IMR-90 (cell line): ENCODE measurements around the gene GAGE12J. TPM values are rescaled to one million over a fixed set of nuclear protein-coding genes. Genes with fewer than 3 reads are reported as not detected.

Source experiments
- ATAC-seq: fragments of 200-7000 bp; cut with Tn5 transposase; 2 replicates; pipeline ENCODE4 v1.9.1; 2020; ENCODE audit warnings: low read depth, mild to moderate bottlenecking, moderate library complexity
- BruUV-seq: library from RNA; stranded (reverse); fragments of 400-500 nt; replicated peaks from 2 replicates; lab custom pipeline; 2021; lab: Mats Ljungman, UMichigan
- CTCF ChIA-PET: fragments of 300-600 bp; formaldehyde crosslinking; extraction: SDS; loops from one replicate; lab custom pipeline; 2021; ENCODE audit warnings: antibody characterized with exemption; lab: Yijun Ruan, JAX
- POLR2A ChIA-PET: fragments of 300-600 bp; sonication (Branson Sonifier 250); formaldehyde crosslinking; loops from one replicate; lab custom pipeline; 2022; ENCODE audit warnings: antibody characterized with exemption; ENCODE audit not compliant: unreplicated experiment; lab: Charles Lee
- DNase-seq: peaks from one replicate; pipeline ENCODE4 v3.0.0; 2013
- H2AFZ ChIP-seq: replicated peaks from 2 replicates; pipeline ENCODE3; 2013; ENCODE audit warnings: low read length, mild to moderate bottlenecking; ENCODE audit not compliant: poor library complexity
- H2AK5ac ChIP-seq: 2 replicates; pipeline ENCODE4 v1.6.1; 2013; ENCODE audit warnings: low read depth, low read length, inconsistent platforms
- H2AK9ac ChIP-seq: replicated peaks from 2 replicates; pipeline ENCODE3; 2013; ENCODE audit warnings: mild to moderate bottlenecking, low read depth, low read length, moderate library complexity; ENCODE audit not compliant: poor library complexity
- H2BK120ac ChIP-seq: 2 replicates; pipeline ENCODE4 v1.6.1; 2013; ENCODE audit warnings: low read depth, low read length, inconsistent platforms
- H2BK15ac ChIP-seq: 3 replicates; pipeline ENCODE4 v1.6.1; 2013; ENCODE audit warnings: low read depth, low read length, inconsistent platforms
- H2BK20ac ChIP-seq: 2 replicates; pipeline ENCODE4 v1.6.1; 2013; ENCODE audit warnings: low read depth, mild to moderate bottlenecking, inconsistent platforms, low read length, moderate library complexity
- H2BK5ac ChIP-seq: 2 replicates; pipeline ENCODE4 v1.6.1; 2013; ENCODE audit warnings: mild to moderate bottlenecking, low read depth, low read length, inconsistent platforms; ENCODE audit not compliant: poor library complexity, severe bottlenecking
- H3K14ac ChIP-seq: replicated peaks from 2 replicates; pipeline ENCODE4 v1.6.1; 2013; ENCODE audit warnings: low read depth, low read length, inconsistent platforms
- H3K18ac ChIP-seq: 2 replicates; pipeline ENCODE4 v1.6.1; 2013; ENCODE audit warnings: low read depth, low read length, control low read depth
- H3K23ac ChIP-seq: 2 replicates; pipeline ENCODE4 v1.6.1; 2013; ENCODE audit warnings: low read depth, low read length, inconsistent platforms
- H3K27ac ChIP-seq: 2 replicates; pipeline ENCODE4 v1.5.1; 2013; ENCODE audit warnings: mild to moderate bottlenecking, control low read depth, low read length; ENCODE audit not compliant: insufficient read depth
- H3K27me3 ChIP-seq: 2 replicates; pipeline ENCODE4 v1.6.1; 2013; ENCODE audit warnings: low read length; ENCODE audit not compliant: control insufficient read depth, insufficient read depth
- H3K36me3 ChIP-seq: 2 replicates; pipeline ENCODE4 v1.6.1; 2013; ENCODE audit warnings: low read length, mixed read lengths; ENCODE audit not compliant: control insufficient read depth, insufficient read depth
- H3K4ac ChIP-seq: 2 replicates; pipeline ENCODE4 v1.6.1; 2013; ENCODE audit warnings: low read depth, low read length, inconsistent platforms
- H3K4me1 ChIP-seq: 2 replicates; pipeline ENCODE4 v1.6.1; 2013; ENCODE audit warnings: low read length, mixed read lengths; ENCODE audit not compliant: control insufficient read depth, insufficient read depth
- H3K4me2 ChIP-seq: 2 replicates; pipeline ENCODE4 v1.6.1; 2013; ENCODE audit warnings: low read depth, mild to moderate bottlenecking, control low read depth, low read length, moderate library complexity
- H3K4me3 ChIP-seq: 2 replicates; pipeline ENCODE4 v1.5.1; 2013; ENCODE audit warnings: low read depth, mild to moderate bottlenecking, control low read depth, low read length, moderate library complexity; ENCODE audit not compliant: insufficient read depth
- H3K56ac ChIP-seq: 2 replicates; pipeline ENCODE4 v1.6.1; 2013; ENCODE audit warnings: low read length, inconsistent platforms; ENCODE audit not compliant: insufficient read depth; ENCODE audit errors: extremely low read depth
- H3K79me1 ChIP-seq, 2 experiments: 2 replicates each; pipeline ENCODE4 v1.6.1; 2013; ENCODE audit warnings: low read length in 2 of 2, inconsistent platforms in 1 of 2, low read depth in 1 of 2
- H3K9ac ChIP-seq: 2 replicates; pipeline ENCODE4 v1.6.1; 2013; ENCODE audit warnings: low read depth, low read length, control low read depth
- H3K9me1 ChIP-seq: 2 replicates; pipeline ENCODE4 v1.6.1; 2013; ENCODE audit warnings: low read length, inconsistent platforms; ENCODE audit not compliant: insufficient read depth
- H3K9me3 ChIP-seq: 2 replicates; pipeline ENCODE4 v1.6.1; 2013; ENCODE audit warnings: low read length; ENCODE audit not compliant: control insufficient read depth, insufficient read depth
- H4K20me1 ChIP-seq: 2 replicates; pipeline ENCODE4 v1.6.1; 2013; ENCODE audit warnings: low read length, inconsistent platforms; ENCODE audit not compliant: insufficient read depth
- H4K5ac ChIP-seq: 2 replicates; pipeline ENCODE4 v1.6.1; 2013; ENCODE audit warnings: mild to moderate bottlenecking, low read depth, low read length, control low read depth
- H4K8ac ChIP-seq, 2 experiments: 2 replicates each; pipeline ENCODE4 v1.6.1; 2013; ENCODE audit warnings: low read depth in 2 of 2, low read length in 2 of 2, control low read depth in 1 of 2, inconsistent platforms in 1 of 2
- H4K91ac ChIP-seq: 2 replicates; pipeline ENCODE4 v1.6.1; 2013; ENCODE audit warnings: low read depth, low read length, inconsistent platforms; ENCODE audit not compliant: insufficient read depth
- CHD1 ChIP-seq: IDR thresholded peaks from 2 replicates; pipeline ENCODE4 v1.6.1; 2012; ENCODE audit warnings: low read depth, low read length, improper control_type of control experiment
- MXI1 ChIP-seq: IDR thresholded peaks from 2 replicates; pipeline ENCODE4 v1.6.1; 2012; ENCODE audit warnings: low read depth, mild to moderate bottlenecking, low read length, moderate library complexity, borderline replicate concordance
- RFX5 ChIP-seq: IDR thresholded peaks from 2 replicates; pipeline ENCODE4 v1.8.0; 2012; ENCODE audit warnings: low read depth, mild to moderate bottlenecking, low read length, moderate library complexity
- WGBS, 2 experiments: methylation state at CpG; one replicate each; pipeline versions ENCODE4 v1.1.5 to v1.1.7; 2013; ENCODE audit warnings: missing lambda C conversion rate in 2 of 2; ENCODE audit not compliant: insufficient read length in 1 of 2; ENCODE audit errors: extremely low coverage in 2 of 2; 5-methylcytosine and 5-hydroxymethylcytosine counted together
- dilution Hi-C: fragments of 300-500 bp; cut with HindIII; formaldehyde crosslinking; loops from one replicate; pipeline ENCODE4 v1.14.3; 2018; ENCODE audit warnings: low sequenced_read_pairs; ENCODE audit not compliant: unreplicated experiment
- in situ Hi-C: fragments of 300-500 bp; cut with MboI; formaldehyde crosslinking; loops from 3 replicates; pipeline ENCODE4 v1.14.3; 2019; ENCODE audit warnings: low sequenced_read_pairs, inconsistent platforms, mixed read lengths
- intact Hi-C: fragments of 100-400 bp; cut with micrococcal nuclease; formaldehyde crosslinking; loops from 2 replicates; pipeline ENCODE4 v1.10.0; 2022
- polyA plus RNA-seq, 3 experiments: library from polyadenylated mRNA; depleted of rRNA; stranded (reverse); fragments of >200 nt; gene quantifications; 2 replicates each; pipeline ENCODE4 v1.2.3, GENCODE V29; 2012; ENCODE audit warnings: low replicate concordance in 1 of 3
- total RNA-seq: library from RNA; depleted of rRNA; stranded (reverse); fragments of >200 nt; gene quantifications from 2 replicates; pipeline ENCODE4 v1.2.3, GENCODE V29; 2012
- TF ChIP-seq, protein P1 (sequence below): conservative IDR thresholded peaks from 2 replicates; pipeline ENCODE4 v1.5.1; 2012; ENCODE audit warnings: mild to moderate bottlenecking, low read depth, low read length, improper control_type of control experiment

GAGE12J gene
- total and polyA plus RNA-seq, 2 of the 4 experiments (the other 2 are of a cell fraction): not detected

DNA sequence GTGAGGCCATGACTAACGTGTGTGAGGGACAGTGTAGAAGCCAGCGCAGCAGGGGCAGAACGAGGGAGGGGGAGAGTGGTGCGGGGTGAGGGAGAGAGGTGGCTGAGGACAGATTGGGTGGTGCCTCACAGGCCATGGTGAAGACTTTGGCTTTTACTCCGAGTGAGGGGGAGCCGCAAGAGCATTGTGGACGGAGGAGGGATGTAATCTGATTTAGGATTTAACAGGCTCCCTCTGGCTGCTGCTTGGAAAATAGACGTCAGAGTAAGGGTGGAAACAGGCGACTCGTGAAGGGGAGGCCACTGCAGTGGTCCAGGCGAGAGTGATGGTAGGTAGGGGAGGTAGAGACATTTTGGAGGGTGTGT, 39.2 kb upstream of the GAGE12J start:
- ChIA-PET POLR2A (no interaction called here), CTCF (no interaction called here)
- no peaks in the 10 kb centered on the region for H3K36me3 ChIP-seq
- H3K56ac ChIP-seq: no peak overlapping the region
- no peak overlapping the region for H2BK120ac ChIP-seq
- H3K9ac ChIP-seq: no peak overlapping the region
- WGBS, 2 experiments: 26% methylated on average over 5 of the region's 11 CpGs; no CpG with 5 or more reads in 1 of the 2 experiments
- no peaks in the 10 kb centered on the region for H3K4me1 ChIP-seq
- peak; percentile 33 for DNase-seq
- H3K79me1 ChIP-seq: no peaks in the 10 kb centered on the region
- intact Hi-C loops (loop anchor here (10.0 kb wide), 1 partner anchor 1018 kb away; no protein-coding TSS in a partner anchor), in situ Hi-C loops (no loop called here), dilution Hi-C loops (no loop called here)
- H4K20me1 ChIP-seq: no peaks in the 10 kb centered on the region
- H2AFZ ChIP-seq: peak overlapping the region; percentile 74
- H3K9me1 ChIP-seq: peaks cover 3% of the 10 kb centered on the region; the same call in 1 of the 2 replicates
- peak; percentile 71 for ATAC-seq
- H2AK5ac ChIP-seq: no peak overlapping the region
- no peak overlapping the region for H3K4me3 ChIP-seq
- no TSS peak for BruUV-seq
- no peaks in the 10 kb centered on the region for H3K9me3 ChIP-seq
- no peak overlapping the region for H3K4ac ChIP-seq
- H2AK9ac ChIP-seq: peak overlapping the region; percentile 15
- no peak overlapping the region for H3K4me2 ChIP-seq
- H4K8ac ChIP-seq: no peak overlapping the region
- no peak overlapping the region for H3K27ac ChIP-seq
- H3K23ac ChIP-seq: no peak overlapping the region
- no peak overlapping the region for H3K18ac ChIP-seq
- H4K91ac ChIP-seq: no peak overlapping the region
- H3K27me3 ChIP-seq: no peaks in the 10 kb centered on the region
- no peak overlapping the region for H2BK5ac ChIP-seq
- no peak overlapping the region for H2BK20ac ChIP-seq
- 0 out of 2 replicates have a peak overlapping the region, but pooled peaks have one; percentile 27 for H4K5ac ChIP-seq
- H3K14ac ChIP-seq: no peak overlapping the region
- H2BK15ac ChIP-seq: no peak overlapping the region
- TF ChIP-seq, protein P1, sequence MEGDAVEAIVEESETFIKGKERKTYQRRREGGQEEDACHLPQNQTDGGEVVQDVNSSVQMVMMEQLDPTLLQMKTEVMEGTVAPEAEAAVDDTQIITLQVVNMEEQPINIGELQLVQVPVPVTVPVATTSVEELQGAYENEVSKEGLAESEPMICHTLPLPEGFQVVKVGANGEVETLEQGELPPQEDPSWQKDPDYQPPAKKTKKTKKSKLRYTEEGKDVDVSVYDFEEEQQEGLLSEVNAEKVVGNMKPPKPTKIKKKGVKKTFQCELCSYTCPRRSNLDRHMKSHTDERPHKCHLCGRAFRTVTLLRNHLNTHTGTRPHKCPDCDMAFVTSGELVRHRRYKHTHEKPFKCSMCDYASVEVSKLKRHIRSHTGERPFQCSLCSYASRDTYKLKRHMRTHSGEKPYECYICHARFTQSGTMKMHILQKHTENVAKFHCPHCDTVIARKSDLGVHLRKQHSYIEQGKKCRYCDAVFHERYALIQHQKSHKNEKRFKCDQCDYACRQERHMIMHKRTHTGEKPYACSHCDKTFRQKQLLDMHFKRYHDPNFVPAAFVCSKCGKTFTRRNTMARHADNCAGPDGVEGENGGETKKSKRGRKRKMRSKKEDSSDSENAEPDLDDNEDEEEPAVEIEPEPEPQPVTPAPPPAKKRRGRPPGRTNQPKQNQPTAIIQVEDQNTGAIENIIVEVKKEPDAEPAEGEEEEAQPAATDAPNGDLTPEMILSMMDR: peak; percentile 27
- TF ChIP-seq RFX5 (0 out of 2 replicates have a peak, but pooled peaks have one; percentile 18), CHD1 (no peak), MXI1 (no peak)
